ENCODE measurements around the gene RGS14.

Gene RGS14

DNA sequence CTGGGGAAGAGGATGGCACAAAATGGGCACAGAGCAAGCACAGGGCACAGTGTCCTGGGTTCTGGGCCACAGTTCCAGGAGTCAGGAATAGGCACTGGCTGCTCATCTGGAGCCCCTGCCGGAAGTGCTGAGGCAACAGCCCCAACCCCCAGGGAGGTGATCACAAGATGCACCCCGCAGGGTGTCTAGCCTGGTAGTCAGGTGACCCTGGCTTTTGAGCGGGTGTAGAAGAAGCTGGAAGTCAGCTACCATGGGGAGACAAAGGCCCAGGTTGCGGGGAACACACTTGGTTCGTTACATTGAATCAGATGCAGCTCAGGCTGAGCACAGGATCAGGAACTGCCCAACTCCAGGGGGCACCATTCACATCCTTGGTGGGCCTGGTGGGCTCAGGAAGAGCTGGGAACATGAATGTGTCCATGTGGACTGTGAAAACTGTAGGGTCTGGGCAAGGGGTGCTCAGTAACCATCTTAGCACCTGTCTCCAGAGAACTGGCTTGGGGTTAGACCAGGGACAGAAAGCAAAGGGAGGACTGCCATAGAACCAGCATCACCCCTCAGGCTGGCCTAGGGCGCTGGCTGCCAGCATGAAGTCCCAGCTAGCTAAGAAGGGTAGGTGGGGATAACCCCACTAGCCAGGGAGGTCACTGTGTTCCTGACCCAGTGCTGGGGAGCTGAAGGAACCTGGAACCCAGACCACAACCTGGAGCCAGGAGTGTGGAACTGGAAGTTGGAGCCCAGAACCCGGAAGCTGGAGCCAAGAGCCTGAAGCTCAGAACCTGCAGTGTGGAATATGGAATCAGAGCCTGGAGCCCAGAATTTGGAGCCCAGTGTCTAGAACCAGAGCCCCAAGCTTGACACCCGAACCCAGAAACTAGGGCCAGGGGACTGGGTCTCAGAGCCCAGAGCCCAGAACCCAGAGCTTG lies 20.4 kb downstream of the RGS14 start:
- H3K4me2 ChIP-seq (ENCODE audit: low read depth, low read length): no peak overlapping the region

DNA sequence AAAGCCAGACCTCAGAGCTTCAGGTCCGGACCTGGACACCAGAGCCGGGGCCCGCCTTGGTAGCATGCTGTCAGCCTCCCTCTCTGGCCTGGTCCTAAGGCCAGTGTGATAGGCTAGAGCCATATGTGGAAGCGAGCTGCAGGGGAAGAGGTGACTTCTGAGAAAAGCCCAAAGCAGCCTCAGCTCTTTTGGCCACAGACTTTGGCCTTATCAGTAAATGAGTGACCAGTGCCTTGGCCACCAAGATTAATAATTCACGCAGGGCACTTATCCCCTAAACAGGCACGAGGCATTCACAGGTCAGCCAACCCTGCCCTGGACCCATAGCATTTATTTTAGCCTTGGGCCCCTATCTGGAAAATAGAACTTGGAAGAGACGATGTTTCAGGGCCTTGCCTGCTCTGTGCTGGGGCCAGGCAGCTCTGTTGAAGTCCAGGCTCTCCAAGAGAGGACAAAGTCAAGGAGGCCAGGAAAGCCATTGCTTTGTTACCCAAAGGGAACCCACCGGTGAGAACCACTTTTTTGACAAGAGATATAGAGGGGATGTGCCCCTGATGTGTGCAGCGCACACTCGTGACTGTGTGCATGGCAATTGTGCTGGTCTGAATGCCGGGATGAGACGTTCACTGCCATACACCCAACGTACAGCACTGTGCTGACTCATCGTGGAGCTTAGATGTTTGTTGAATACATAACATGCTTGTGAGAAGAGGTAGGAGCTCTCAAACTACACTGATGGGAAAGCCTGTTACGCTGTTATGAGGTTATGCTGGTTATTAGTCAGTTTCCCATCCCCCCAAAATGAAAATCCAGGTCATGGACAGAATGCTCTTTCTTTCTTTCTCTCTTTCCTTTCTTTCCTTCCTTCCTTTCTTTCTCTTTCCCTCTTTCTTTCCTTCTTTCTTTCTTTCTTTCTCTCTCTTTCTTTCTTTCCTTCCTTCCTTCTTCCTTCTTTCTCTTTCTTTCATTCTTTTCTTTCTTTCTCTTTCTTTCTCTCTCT lies 21.5 kb downstream of the RGS14 start:
- H3K27ac ChIP-seq (ENCODE audit: low read length): no peak overlapping the region
- H3F3A ChIP-seq (ENCODE audit: insufficient read depth, low read length): no peaks in the 10 kb centered on the region
- no peaks in the 10 kb centered on the region for H3K4me1 ChIP-seq (ENCODE audit: low read length)
- H3K9ac ChIP-seq (ENCODE audit: low read length): no peak overlapping the region
- no peak overlapping the region for H2AFZ ChIP-seq (ENCODE audit: low read length)
- H3K4me3 ChIP-seq (ENCODE audit: low read length): no peak overlapping the region
- no peak for DNase-seq
- no peaks in the 10 kb centered on the region for H4K20me1 ChIP-seq (ENCODE audit: insufficient read depth, low read length)
- H3K4me2 ChIP-seq (ENCODE audit: low read depth, low read length): no peak overlapping the region
- H3K36me3 ChIP-seq (replicated peaks; ENCODE audit: insufficient read depth, low read length): no peaks in the 10 kb centered on the region
- no peaks in the 10 kb centered on the region for H3K9me3 ChIP-seq (replicated peaks; ENCODE audit: insufficient read depth, low read length)
- peaks cover 12% of the 10 kb centered on the region for H3K27me3 ChIP-seq (replicated peaks; ENCODE audit: insufficient read depth, low read length)
- TF ChIP-seq, protein P1, sequence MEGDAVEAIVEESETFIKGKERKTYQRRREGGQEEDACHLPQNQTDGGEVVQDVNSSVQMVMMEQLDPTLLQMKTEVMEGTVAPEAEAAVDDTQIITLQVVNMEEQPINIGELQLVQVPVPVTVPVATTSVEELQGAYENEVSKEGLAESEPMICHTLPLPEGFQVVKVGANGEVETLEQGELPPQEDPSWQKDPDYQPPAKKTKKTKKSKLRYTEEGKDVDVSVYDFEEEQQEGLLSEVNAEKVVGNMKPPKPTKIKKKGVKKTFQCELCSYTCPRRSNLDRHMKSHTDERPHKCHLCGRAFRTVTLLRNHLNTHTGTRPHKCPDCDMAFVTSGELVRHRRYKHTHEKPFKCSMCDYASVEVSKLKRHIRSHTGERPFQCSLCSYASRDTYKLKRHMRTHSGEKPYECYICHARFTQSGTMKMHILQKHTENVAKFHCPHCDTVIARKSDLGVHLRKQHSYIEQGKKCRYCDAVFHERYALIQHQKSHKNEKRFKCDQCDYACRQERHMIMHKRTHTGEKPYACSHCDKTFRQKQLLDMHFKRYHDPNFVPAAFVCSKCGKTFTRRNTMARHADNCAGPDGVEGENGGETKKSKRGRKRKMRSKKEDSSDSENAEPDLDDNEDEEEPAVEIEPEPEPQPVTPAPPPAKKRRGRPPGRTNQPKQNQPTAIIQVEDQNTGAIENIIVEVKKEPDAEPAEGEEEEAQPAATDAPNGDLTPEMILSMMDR (IDR thresholded peaks at IDR 0.05; ENCODE audit: low read length): no peak
- TF ChIP-seq EZH2 (optimal IDR thresholded peaks at IDR 0.05; ENCODE audit: low read depth, low read length) (no peak), EZH2phosphoT487 (IDR thresholded peaks at IDR 0.05; ENCODE audit: low read length) (no peak)
- no peaks in the 10 kb centered on the region for H3K79me2 ChIP-seq (ENCODE audit: low read length)
- H3K9me2 ChIP-seq (replicated peaks; ENCODE audit: insufficient read depth, low read length): no peaks in the 10 kb centered on the region

More for the DNA sequence above, 20.4 kb downstream of the RGS14 start:
- H3K9ac ChIP-seq (ENCODE audit: low read length): no peak overlapping the region
- H3K9me2 ChIP-seq (replicated peaks; ENCODE audit: insufficient read depth, low read length): no peaks in the 10 kb centered on the region
- no peak for DNase-seq
- H3K79me2 ChIP-seq (ENCODE audit: low read length): no peaks in the 10 kb centered on the region
- TF ChIP-seq, protein P1 (IDR thresholded peaks at IDR 0.05; ENCODE audit: low read length): no peak
- TF ChIP-seq EZH2 (optimal IDR thresholded peaks at IDR 0.05; ENCODE audit: low read depth, low read length) (no peak), EZH2phosphoT487 (IDR thresholded peaks at IDR 0.05; ENCODE audit: low read length) (no peak)
- H3K36me3 ChIP-seq (replicated peaks; ENCODE audit: insufficient read depth, low read length): no peaks in the 10 kb centered on the region
- no peaks in the 10 kb centered on the region for H3K9me3 ChIP-seq (replicated peaks; ENCODE audit: insufficient read depth, low read length)
- no peaks in the 10 kb centered on the region for H4K20me1 ChIP-seq (ENCODE audit: insufficient read depth, low read length)
- H3K27me3 ChIP-seq (replicated peaks; ENCODE audit: insufficient read depth, low read length): 0 out of 2 replicates have a peak, but pooled peaks cover 1% of the 10 kb centered on the region
- no peak overlapping the region for H3K27ac ChIP-seq (ENCODE audit: low read length)
- no peak overlapping the region for H2AFZ ChIP-seq (ENCODE audit: low read length)
- H3K4me1 ChIP-seq (ENCODE audit: low read length): no peaks in the 10 kb centered on the region
- H3F3A ChIP-seq (ENCODE audit: insufficient read depth, low read length): no peaks in the 10 kb centered on the region
- no peak overlapping the region for H3K4me3 ChIP-seq (ENCODE audit: low read length)

DNA sequence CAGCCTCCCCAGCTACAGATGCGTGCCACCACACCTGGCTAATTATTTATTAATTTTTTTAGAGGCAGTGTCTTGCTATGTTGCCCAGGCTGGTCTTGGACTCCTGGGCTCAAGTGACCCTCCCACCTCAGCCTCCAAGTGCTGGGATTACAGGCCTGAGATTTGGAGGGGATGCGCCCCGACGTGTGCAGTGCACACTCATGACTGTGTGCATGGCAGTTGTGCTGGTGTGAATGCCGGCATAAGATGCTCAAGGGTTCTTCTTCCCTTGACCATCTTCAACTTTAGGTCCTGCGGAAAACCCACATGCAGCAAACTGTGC lies 23.0 kb downstream of the RGS14 start:
- no peak for DNase-seq
- no peaks in the 10 kb centered on the region for H3K36me3 ChIP-seq (replicated peaks; ENCODE audit: insufficient read depth, low read length)
- no peaks in the 10 kb centered on the region for H3K9me3 ChIP-seq (replicated peaks; ENCODE audit: insufficient read depth, low read length)
- no peaks in the 10 kb centered on the region for H3K9me2 ChIP-seq (replicated peaks; ENCODE audit: insufficient read depth, low read length)
- no peak overlapping the region for H3K9ac ChIP-seq (ENCODE audit: low read length)
- H3K4me2 ChIP-seq (ENCODE audit: low read depth, low read length): no peak overlapping the region
- H3F3A ChIP-seq (ENCODE audit: insufficient read depth, low read length): no peaks in the 10 kb centered on the region
- peaks cover 21% of the 10 kb centered on the region for H3K27me3 ChIP-seq (replicated peaks; ENCODE audit: insufficient read depth, low read length)
- H4K20me1 ChIP-seq (ENCODE audit: insufficient read depth, low read length): no peaks in the 10 kb centered on the region
- H3K27ac ChIP-seq (ENCODE audit: low read length): no peak overlapping the region
- H3K4me3 ChIP-seq (ENCODE audit: low read length): no peak overlapping the region
- H2AFZ ChIP-seq (ENCODE audit: low read length): no peak overlapping the region
- TF ChIP-seq EZH2phosphoT487 (IDR thresholded peaks at IDR 0.05; ENCODE audit: low read length) (no peak), EZH2 (optimal IDR thresholded peaks at IDR 0.05; ENCODE audit: low read depth, low read length) (no peak)
- TF ChIP-seq, protein P1 (IDR thresholded peaks at IDR 0.05; ENCODE audit: low read length): no peak
- no peaks in the 10 kb centered on the region for H3K4me1 ChIP-seq (ENCODE audit: low read length)
- H3K79me2 ChIP-seq (ENCODE audit: low read length): no peaks in the 10 kb centered on the region

Data from MM.1S (cell line).